Thoracic aorta (tissue), 2 donors: Measurements from ENCODE around the gene SCYL2. TPM values are rescaled to one million over a fixed set of nuclear protein-coding genes. Genes with fewer than 3 reads are reported as not detected.
A peak's percentile ranks its signal among the peaks of the same experiment; 100 is the strongest.
"Not testable (repeated sequence)": the region's sequence is repeated elsewhere in the genome, so short reads cannot be mapped to it uniquely, and the experiment has no call there.

ENCODE experiments used
- ATAC-seq: fragments of 150-250 bp; one replicate; pipeline ENCODE4 v1.8.0; 2017; ENCODE audit warnings: low read depth; ENCODE audit not compliant: insufficient number of reproducible peaks, low FRiP score
- DNase-seq: peaks from one replicate; pipeline ENCODE4 v3.0.0-alpha.2; 2020; ENCODE audit warnings: low spot score
- H3K27ac ChIP-seq, 2 donors: fragments of 200-600 bp; sonication (generic); 1 replicate in 1 of 2; 2 replicates in 1 of 2; pipeline ENCODE4 v1.5.1; 2016; ENCODE audit warnings: mild to moderate bottlenecking in 2 of 2, moderate library complexity in 2 of 2
- H3K27me3 ChIP-seq: fragments of 200-600 bp; sonication (generic); replicated peaks from 2 replicates; pipeline ENCODE4 v1.6.0; 2016; ENCODE audit warnings: mild to moderate bottlenecking; ENCODE audit not compliant: insufficient read depth
- H3K36me3 ChIP-seq: fragments of 200-600 bp; sonication (generic); one replicate; pipeline ENCODE4 v1.5.1; 2016
- H3K4me1 ChIP-seq, 2 donors: fragments of 200-600 bp; sonication (generic); 1 replicate in 1 of 2; 2 replicates in 1 of 2; pipeline versions ENCODE4 v1.5.1 to v1.6.0; 2016; ENCODE audit warnings: low read depth in 2 of 2, mild to moderate bottlenecking in 1 of 2; ENCODE audit not compliant: control insufficient read depth in 1 of 2
- H3K4me3 ChIP-seq: fragments of 200-600 bp; sonication (generic); 2 replicates; pipeline ENCODE4 v1.5.1; 2016; ENCODE audit warnings: mild to moderate bottlenecking
- H3K9me3 ChIP-seq: fragments of 200-600 bp; sonication (generic); 2 replicates; pipeline ENCODE4 v1.5.1; 2016
- CTCF ChIP-seq: fragments of 200-600 bp; sonication (generic); IDR thresholded peaks from one replicate; pipeline ENCODE4 v1.5.1; 2019; ENCODE audit warnings: antibody characterized with exemption
- total RNA-seq, 2 donors: library from RNA; depleted of rRNA; stranded (reverse); fragments of >200 nt; gene quantifications; one replicate each; pipeline versions ENCODE4 v1.1.0 to v1.2.3, GENCODE V29; 2016

The SCYL2 gene
- total RNA-seq, 2 donors from 2014 or later: 44.8 to 52.3 TPM

DNA sequence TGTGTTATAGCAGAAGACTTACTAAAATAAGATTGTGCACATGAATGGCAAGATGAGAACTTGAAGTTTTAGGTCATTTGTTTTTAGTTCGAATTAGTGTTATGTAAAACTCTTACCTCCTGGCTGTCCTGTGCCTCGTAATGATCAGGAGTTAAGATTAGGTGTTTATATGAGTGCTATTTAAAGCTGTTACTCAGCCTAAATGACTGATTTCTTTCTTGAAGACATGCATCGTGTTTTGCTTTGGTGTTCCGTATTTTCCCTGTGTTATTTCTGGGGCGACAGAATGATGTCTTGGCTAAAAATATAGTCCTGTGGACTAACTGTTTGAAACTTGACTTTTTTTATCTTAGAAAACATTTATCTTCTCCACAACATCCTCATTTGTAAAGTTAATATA lies 22.1 kb downstream of the SCYL2 start:
- DNase-seq (no peak), ATAC-seq (no peak)
- Histone ChIP-seq H3K27me3 (no peaks in the 10 kb centered on the region), H3K36me3 (no peaks in the 10 kb centered on the region), H3K4me3 (peak overlapping the region; percentile 39), H3K27ac (peak overlapping the region; percentile 26 to 53), H3K4me1 (peaks cover 5 to 10% of the 10 kb centered on the region in 2 donors), H3K9me3 (no peaks in the 10 kb centered on the region)
- TF ChIP-seq CTCF: no peak

DNA sequence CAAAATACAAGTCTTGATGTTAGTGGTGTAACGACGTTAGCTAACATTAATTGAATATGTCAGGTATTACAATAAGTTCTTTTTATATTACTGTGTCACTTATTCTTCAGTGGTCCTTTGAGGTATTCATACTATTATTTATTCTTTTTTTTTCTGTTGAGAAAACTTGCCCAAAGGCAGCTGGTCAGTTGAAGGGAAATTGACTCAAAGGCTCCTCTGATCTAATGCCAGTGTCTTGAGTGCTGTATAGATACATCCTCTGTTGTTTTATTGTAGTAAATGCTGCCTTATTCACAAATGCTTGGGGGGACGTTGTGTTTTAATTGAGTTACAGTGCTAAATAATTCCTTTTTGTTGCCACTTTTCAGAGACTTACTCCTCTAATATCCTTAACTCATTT lies 23.0 kb downstream of the SCYL2 start:
- TF ChIP-seq CTCF: no peak
- peaks cover 5 to 10% of the 10 kb centered on the region in 2 donors for H3K4me1 ChIP-seq
- H3K4me3 ChIP-seq: no peak overlapping the region
- H3K36me3 ChIP-seq: no peaks in the 10 kb centered on the region
- no peaks in the 10 kb centered on the region for H3K9me3 ChIP-seq
- DNase-seq (no peak), ATAC-seq (no peak)
- H3K27me3 ChIP-seq: no peaks in the 10 kb centered on the region
- H3K27ac ChIP-seq: peak overlapping the region in 1 of 2 donors; percentile 53

- DNase-seq (no peak), ATAC-seq (no peak)
- Histone ChIP-seq H3K9me3 (no peaks in the 10 kb centered on the region), H3K4me3 (no peak overlapping the region), H3K4me1 (peaks cover 5 to 10% of the 10 kb centered on the region in 2 donors), H3K36me3 (no peaks in the 10 kb centered on the region), H3K27ac (no peak overlapping the region), H3K27me3 (no peaks in the 10 kb centered on the region)
- TF ChIP-seq CTCF: no peak
These were observed 26.0 kb downstream of the SCYL2 start for GRCh38 chr12:100293017-100293416.

GRCh38 chr12:100294366-100294765 lies 27.4 kb downstream of the SCYL2 start:
- not testable (repeated sequence) for DNase-seq

GRCh38 chr12:100295764-100296555 lies 29.0 kb downstream of the SCYL2 start:
- Histone ChIP-seq H3K4me3 (no peak overlapping the region), H3K9me3 (no peaks in the 10 kb centered on the region), H3K4me1 (no peaks in the 10 kb centered on the region), H3K27me3 (no peaks in the 10 kb centered on the region), H3K27ac (no peak overlapping the region), H3K36me3 (peaks cover 15% of the 10 kb centered on the region)
- TF ChIP-seq CTCF: no peak
- ATAC-seq: no peak
- DNase-seq: no peak

More at GRCh38 chr12:100294366-100294765, 27.4 kb downstream of the SCYL2 start:
- H3K27ac ChIP-seq, H3K4me3 ChIP-seq, H3K27me3 ChIP-seq, H3K36me3 ChIP-seq, H3K9me3 ChIP-seq, ATAC-seq, H3K4me1 ChIP-seq: not testable (repeated sequence)
